Gastrocnemius medialis (tissue), 4 donors: Measurements from ENCODE around the gene PTPRQ.

Experiments used
- CTCF ChIP-seq, 5 experiments: fragments of 450-650 bp in 3 of 5; fragments of 200-600 bp in 2 of 5; sonication (generic) in 2 of 5; IDR thresholded peaks in 4 of 5; conservative IDR thresholded peaks in 1 of 5; 1 replicate in 4 of 5; 2 replicates in 1 of 5; pipeline ENCODE4 v1.5.1; 2016 to 2019; ENCODE audit warnings: antibody characterized with exemption in 5 of 5, mild to moderate bottlenecking in 3 of 5, moderate library complexity in 3 of 5
- POLR2A ChIP-seq, 2 donors: fragments of 450-650 bp; IDR thresholded peaks; one replicate each; pipeline ENCODE4 v1.6.1; 2017; ENCODE audit warnings: antibody characterized with exemption in 2 of 2, mild to moderate bottlenecking in 2 of 2, moderate library complexity in 2 of 2

DNA sequence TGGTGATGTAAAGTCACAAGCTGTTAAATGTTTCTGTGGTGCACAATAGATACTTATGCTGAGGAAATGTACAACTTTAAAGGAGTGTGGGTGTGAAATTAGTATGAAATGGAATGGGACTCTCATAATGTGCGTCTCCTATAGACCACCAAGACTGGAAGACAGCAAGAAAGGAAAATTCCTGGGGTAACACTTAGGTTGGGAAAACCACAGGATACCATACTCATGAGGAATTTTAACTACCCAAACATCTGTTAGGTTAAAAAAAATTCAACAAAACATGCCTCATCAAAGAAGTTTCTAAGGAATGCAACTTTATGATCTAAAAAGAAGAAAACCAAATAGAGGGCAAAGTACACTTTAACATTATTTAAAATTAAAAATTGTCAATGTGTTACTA lies 149.7 kb downstream of the PTPRQ start:
- TF ChIP-seq CTCF (IDR thresholded peaks at IDR 0.05 in 4 of 5, conservative IDR thresholded peaks at IDR 0.05 in 1 of 5) = no peak
- no peak for TF ChIP-seq POLR2A (IDR thresholded peaks at IDR 0.05)
